GM23338 (cell line): ENCODE measurements around the gene PRSS27. TPM values are rescaled to one million over a fixed set of nuclear protein-coding genes. Genes with fewer than 3 reads are reported as not detected.

ENCODE experiments used
- polyA plus RNA-seq: library from polyadenylated mRNA; unstranded; fragments of >200 nt; fragmentation: Nextera tagmentation; extraction: Ambion mirVana; gene quantifications from 2 replicates; pipeline ENCODE4 v1.2.1, GENCODE V29; 2016
- total RNA-seq: library from RNA; depleted of rRNA; stranded (reverse); fragments of >200 nt; shearing (Covaris generic); gene quantifications from 2 replicates; pipeline ENCODE4 v1.2.3, GENCODE V29; 2014; rRNA removed

The PRSS27 gene
- total and polyA plus RNA-seq, 2 experiments from 2014 or later = 0.73 to 1.6 TPM

Other genes starting within 250 kb of the PRSS27 start
- 1.7 and 3.0 TPM in 2 replicates for gene NTN3, start 248.9 kb downstream of the PRSS27 start, total RNA-seq
- 0.10 TPM in 1 of 2 replicates, not detected in the other for gene NTN3, start 248.9 kb downstream of the PRSS27 start, polyA plus RNA-seq
- gene TBC1D24, start 245.1 kb downstream of the PRSS27 start, total RNA-seq = 19.3 and 21.0 TPM in 2 replicates
- 5.4 and 6.1 TPM in 2 replicates for gene TBC1D24, start 245.1 kb downstream of the PRSS27 start, polyA plus RNA-seq
- gene ATP6V0C, start 206.3 kb downstream of the PRSS27 start, total RNA-seq = 98.2 and 109 TPM in 2 replicates
- gene ATP6V0C, start 206.3 kb downstream of the PRSS27 start, polyA plus RNA-seq = 154 and 162 TPM in 2 replicates
- gene AMDHD2, start 199.9 kb downstream of the PRSS27 start, total RNA-seq = 62.1 and 68.1 TPM in 2 replicates
- gene AMDHD2, start 199.9 kb downstream of the PRSS27 start, polyA plus RNA-seq = 12.2 and 20.2 TPM in 2 replicates
- 0.31 TPM in 1 of 2 replicates, not detected in the other for gene CEMP1, start 188.8 kb downstream of the PRSS27 start, total RNA-seq
- 7.5 and 10.1 TPM in 2 replicates for gene CEMP1, start 188.8 kb downstream of the PRSS27 start, polyA plus RNA-seq
- gene PDPK1, start 182.2 kb downstream of the PRSS27 start, total RNA-seq = 24.9 and 25.8 TPM in 2 replicates
- 13.1 and 19.3 TPM in 2 replicates for gene PDPK1, start 182.2 kb downstream of the PRSS27 start, polyA plus RNA-seq
- 26.1 and 31.8 TPM in 2 replicates for gene KCTD5, start 37.7 kb downstream of the PRSS27 start, total RNA-seq
- 18.5 and 19.7 TPM in 2 replicates for gene KCTD5, start 37.7 kb downstream of the PRSS27 start, polyA plus RNA-seq
- gene SRRM2, start 32.4 kb upstream of the PRSS27 start, total RNA-seq = 253 and 308 TPM in 2 replicates
- 893 and 928 TPM in 2 replicates for gene SRRM2, start 32.4 kb upstream of the PRSS27 start, polyA plus RNA-seq
- gene ELOB, start 57.1 kb upstream of the PRSS27 start, total RNA-seq = 278 and 696 TPM in 2 replicates
- 756 and 851 TPM in 2 replicates for gene ELOB, start 57.1 kb upstream of the PRSS27 start, polyA plus RNA-seq
- 0.47 and 1.4 TPM in 2 replicates for gene PRSS33, start 67.3 kb upstream of the PRSS27 start, total RNA-seq
- 0.24 TPM in 2 replicates for gene PRSS33, start 67.3 kb upstream of the PRSS27 start, polyA plus RNA-seq
- gene PRSS41, start 78.2 kb upstream of the PRSS27 start, total RNA-seq = not detected in 2 replicates
- not detected in 2 replicates for gene PRSS41, start 78.2 kb upstream of the PRSS27 start, polyA plus RNA-seq
- 1.1 and 2.4 TPM in 2 replicates for gene PRSS21, start 97.0 kb upstream of the PRSS27 start, total RNA-seq
- 3.1 and 4.0 TPM in 2 replicates for gene PRSS21, start 97.0 kb upstream of the PRSS27 start, polyA plus RNA-seq
- gene ZG16B, start 110.1 kb upstream of the PRSS27 start, total RNA-seq = not detected in 2 replicates
- not detected in 2 replicates for gene ZG16B, start 110.1 kb upstream of the PRSS27 start, polyA plus RNA-seq
- gene PRSS22, start 137.9 kb upstream of the PRSS27 start, total RNA-seq = 2.0 and 4.6 TPM in 2 replicates
- 1.3 and 2.1 TPM in 2 replicates for gene PRSS22, start 137.9 kb upstream of the PRSS27 start, polyA plus RNA-seq
- gene FLYWCH2, start 163.0 kb upstream of the PRSS27 start, total RNA-seq = 45.0 and 48.7 TPM in 2 replicates
- gene FLYWCH2, start 163.0 kb upstream of the PRSS27 start, polyA plus RNA-seq = 30.9 and 38.6 TPM in 2 replicates
- gene FLYWCH1, start 191.7 kb upstream of the PRSS27 start, total RNA-seq = 22.9 and 29.3 TPM in 2 replicates
- 6.0 and 7.5 TPM in 2 replicates for gene FLYWCH1, start 191.7 kb upstream of the PRSS27 start, polyA plus RNA-seq
- gene KREMEN2, start 244.1 kb upstream of the PRSS27 start, total RNA-seq = 16.1 and 17.6 TPM in 2 replicates
- gene KREMEN2, start 244.1 kb upstream of the PRSS27 start, polyA plus RNA-seq = 4.7 and 4.9 TPM in 2 replicates
- gene PAQR4, start 249.1 kb upstream of the PRSS27 start, total RNA-seq = 17.7 and 29.3 TPM in 2 replicates
- gene PAQR4, start 249.1 kb upstream of the PRSS27 start, polyA plus RNA-seq = 7.0 and 8.8 TPM in 2 replicates